ENCODE data around the gene MAEL.

GRCh38 chr1:166944186-166944967, 44.7 kb upstream of the MAEL start:
- TF ChIP-seq CTCF (IDR thresholded peaks at IDR 0.05; ENCODE audit: low read depth, low read length) (no peak), EZH2phosphoT487 (IDR thresholded peaks at IDR 0.05; ENCODE audit: low read depth) (no peak)

Data from OCI-LY3 (cell line).